DMS153 (cell line): ENCODE results near the gene ADAM23.
A peak's percentile ranks its signal among the peaks of the same experiment; 100 is the strongest.

Experiments used
- DNase-seq: peaks from one replicate; lab custom pipeline; 2025; lab: John Stamatoyannopoulos, UW

The ADAM23 gene

GRCh38 chr2:206443735-206444527 is 599 bp downstream of the ADAM23 start:
- DNase-seq = no peak

GRCh38 chr2:206445948-206446347 is 2.6 kb downstream of the ADAM23 start:
- DNase-seq = no peak

- no peak for DNase-seq
Observed at GRCh38 chr2:206452242-206452641, 8.9 kb downstream of the ADAM23 start.

GRCh38 chr2:206452750-206453149 is 9.4 kb downstream of the ADAM23 start:
- DNase-seq = no peak

- DNase-seq = peak; percentile 21
Observed at GRCh38 chr2:206456078-206456754, 12.9 kb downstream of the ADAM23 start.

- DNase-seq = no peak
Observed at GRCh38 chr2:206457188-206457634, 13.9 kb downstream of the ADAM23 start.

GRCh38 chr2:206462240-206462854 is 19.0 kb downstream of the ADAM23 start:
- no peak for DNase-seq

GRCh38 chr2:206463685-206464084 is 20.4 kb downstream of the ADAM23 start:
- no peak for DNase-seq

GRCh38 chr2:206464597-206464996 is 21.3 kb downstream of the ADAM23 start:
- DNase-seq = no peak

GRCh38 chr2:206471524-206472062 is 28.3 kb downstream of the ADAM23 start:
- DNase-seq = no peak

- DNase-seq = no peak
Observed at GRCh38 chr2:206472094-206472493, 28.8 kb downstream of the ADAM23 start.

GRCh38 chr2:206474099-206474498 is 30.8 kb downstream of the ADAM23 start:
- no peak for DNase-seq

GRCh38 chr2:206477296-206477695 is 34.0 kb downstream of the ADAM23 start:
- peak; percentile 45 for DNase-seq

- no peak for DNase-seq
Observed at GRCh38 chr2:206478340-206478739, 35.0 kb downstream of the ADAM23 start.

- DNase-seq = no peak
Observed at GRCh38 chr2:206480161-206480560, 36.8 kb downstream of the ADAM23 start.

- DNase-seq = no peak
Observed at GRCh38 chr2:206480620-206481019, 37.3 kb downstream of the ADAM23 start.

- DNase-seq = no peak
Observed at GRCh38 chr2:206481056-206481455, 37.7 kb downstream of the ADAM23 start.

GRCh38 chr2:206482123-206482522 is 38.8 kb downstream of the ADAM23 start:
- no peak for DNase-seq

GRCh38 chr2:206482633-206483032 is 39.3 kb downstream of the ADAM23 start:
- no peak for DNase-seq

- DNase-seq = no peak
Observed at GRCh38 chr2:206488053-206488452, 44.7 kb downstream of the ADAM23 start.

GRCh38 chr2:206488623-206489022 is 45.3 kb downstream of the ADAM23 start:
- DNase-seq = no peak

GRCh38 chr2:206494061-206494460 is 50.7 kb downstream of the ADAM23 start:
- DNase-seq = no peak

GRCh38 chr2:206502729-206503128 is 59.4 kb downstream of the ADAM23 start:
- DNase-seq = no peak
